Erythroblast (primary cell): ENCODE results near the gene ARVCF.

Source experiments
- GATA1 ChIP-seq: IDR thresholded peaks from 2 replicates; pipeline ENCODE4 v1.6.1; 2011; ENCODE audit warnings: low read depth, mild to moderate bottlenecking, control low read depth, low read length, moderate library complexity
- POLR2A ChIP-seq: IDR thresholded peaks from 2 replicates; pipeline ENCODE4 v1.6.1; 2011; ENCODE audit warnings: mild to moderate bottlenecking, low read length

GRCh38 chr22:19995611-19996339, 20.8 kb downstream of the ARVCF start:
- no peak for TF ChIP-seq POLR2A
- no peak for TF ChIP-seq GATA1
